GM12891 (cell line): ENCODE results near the gene SYNPO2.

Experiments
- POLR2A ChIP-seq: IDR thresholded peaks from 2 replicates; pipeline ENCODE4 v1.6.1; 2011; ENCODE audit warnings: low read depth, low read length, control low read depth
- POLR2AphosphoS5 ChIP-seq: IDR thresholded peaks from 2 replicates; pipeline ENCODE4 v1.6.1; 2011; ENCODE audit warnings: low read depth, low read length, control low read depth
- TAF1 ChIP-seq: IDR thresholded peaks from 2 replicates; pipeline ENCODE4 v1.6.1; 2011; ENCODE audit warnings: low read depth, low read length, control low read depth

DNA sequence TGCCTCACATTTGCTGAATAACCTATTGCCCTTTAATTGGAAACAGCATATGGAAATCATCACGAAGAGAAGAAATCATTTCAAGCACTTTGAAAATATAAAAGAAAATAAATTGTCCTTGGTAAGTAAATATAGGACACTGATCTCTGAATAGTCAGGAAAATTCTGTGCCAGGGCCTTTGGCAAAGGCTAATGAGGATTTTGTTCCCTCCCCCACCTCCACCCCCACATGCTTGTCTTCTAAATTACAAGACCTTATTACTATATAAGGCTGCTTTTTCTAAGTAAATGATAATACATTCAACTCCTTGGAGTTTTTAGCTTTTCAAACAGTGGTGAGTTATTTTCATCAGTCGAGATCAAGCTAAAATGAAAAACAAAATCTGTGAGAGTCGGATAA lies 15.8 kb downstream of the SYNPO2 start:
- no peak for TF ChIP-seq POLR2AphosphoS5
- TF ChIP-seq TAF1, result no peak
- TF ChIP-seq POLR2A, result no peak
